ENCODE data around the gene GRIN1. TPM values are rescaled to one million over a fixed set of nuclear protein-coding genes. Genes with fewer than 3 reads are reported as not detected.

Gene GRIN1
- not detected in 2 replicates for total RNA-seq (2016; rRNA removed; fragmentation: Illumina TruSeq; extraction: Trizol)
- not detected in 2 replicates for total RNA-seq (2016; cell fraction: cytosol; rRNA removed; fragmentation: Illumina TruSeq; extraction: Trizol; ENCODE audit: low read depth)
- not detected in 2 replicates for total RNA-seq (2016; cell fraction: insoluble cytoplasmic fraction; rRNA removed; fragmentation: Illumina TruSeq; extraction: Trizol)
- total RNA-seq (2016; cell fraction: membrane; rRNA removed; fragmentation: Illumina TruSeq; extraction: Trizol): not detected in 2 replicates
- total RNA-seq (2016; cell fraction: nucleus; rRNA removed; fragmentation: Illumina TruSeq; extraction: Trizol): 0.09 TPM in 1 of 2 replicates, not detected in the other
- 0.05 and 0.13 TPM in 2 replicates for polyA plus RNA-seq (2011; rRNA removed)
- 0.04 and 0.16 TPM in 2 replicates for polyA plus RNA-seq (2011; cell fraction: cytosol; rRNA removed)
- polyA plus RNA-seq (2011; cell fraction: nucleus; rRNA removed): 0.64 and 1.3 TPM in 2 replicates
- 0.32 and 0.40 TPM in 2 replicates for polyA plus RNA-seq (2012)
- not detected in 2 replicates for polyA plus RNA-seq (2016; cell fraction: cytosol; fragmentation: Illumina TruSeq; extraction: Trizol; ENCODE audit: low read depth)
- not detected in 2 replicates for polyA plus RNA-seq (2016; cell fraction: insoluble cytoplasmic fraction; fragmentation: Illumina TruSeq; extraction: Trizol; ENCODE audit: low read depth)
- polyA plus RNA-seq (2016; cell fraction: membrane; fragmentation: Illumina TruSeq; extraction: Trizol; ENCODE audit: low read depth): not detected in 2 replicates
- not detected in 2 replicates for polyA plus RNA-seq (2016; cell fraction: nucleus; fragmentation: Illumina TruSeq; extraction: Trizol; ENCODE audit: insufficient read depth, low read depth)
- 0.05 and 0.06 TPM in 2 replicates for polyA minus RNA-seq (2011; rRNA and poly(A)+ RNA removed; ENCODE audit: low replicate concordance)
- polyA minus RNA-seq (2011; cell fraction: cytosol; rRNA and poly(A)+ RNA removed): not detected in 2 replicates
- polyA minus RNA-seq (2011; cell fraction: nucleus; rRNA and poly(A)+ RNA removed): 0.39 TPM in 1 of 2 replicates, not detected in the other
- Bru-seq, nascent RNA: percentile 4 among the genes with signal in this experiment
- percentile 4 among the genes with signal in this experiment for BruChase-seq, experiment 1, labeled RNA remaining after a 6-hour chase
- BruChase-seq, experiment 2, labeled RNA remaining after a 2-hour chase: not detected
- long read RNA-seq, experiment 1: 0 reads
- long read RNA-seq, experiment 2, partial matches to known transcripts: 0 of 1 reads
- long read RNA-seq, experiment 2, other reads (novel, unspliced or antisense): 1 of 1 reads

DNA sequence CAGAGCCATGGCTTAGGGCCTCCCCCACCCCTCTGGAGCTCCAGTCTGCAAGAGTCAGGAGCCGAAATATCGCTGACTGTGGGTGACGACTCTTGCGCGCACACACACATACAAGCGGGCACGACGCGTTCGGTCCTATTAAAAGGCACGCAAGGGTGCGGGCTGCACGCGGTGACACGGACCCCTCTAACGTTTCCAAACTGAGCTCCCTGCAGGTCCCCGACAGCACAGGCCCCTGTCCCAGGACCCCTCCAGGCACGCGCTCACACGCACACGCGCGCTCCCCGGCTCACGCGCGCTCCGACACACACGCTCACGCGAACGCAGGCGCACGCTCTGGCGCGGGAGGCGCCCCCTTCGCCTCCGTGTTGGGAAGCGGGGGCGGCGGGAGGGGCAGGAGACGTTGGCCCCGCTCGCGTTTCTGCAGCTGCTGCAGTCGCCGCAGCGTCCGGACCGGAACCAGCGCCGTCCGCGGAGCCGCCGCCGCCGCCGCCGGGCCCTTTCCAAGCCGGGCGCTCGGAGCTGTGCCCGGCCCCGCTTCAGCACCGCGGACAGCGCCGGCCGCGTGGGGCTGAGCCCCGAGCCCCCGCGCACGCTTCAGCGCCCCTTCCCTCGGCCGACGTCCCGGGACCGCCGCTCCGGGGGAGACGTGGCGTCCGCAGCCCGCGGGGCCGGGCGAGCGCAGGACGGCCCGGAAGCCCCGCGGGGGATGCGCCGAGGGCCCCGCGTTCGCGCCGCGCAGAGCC, at the start of gene GRIN1:
TSS of gene GRIN1 (plus strand) at position 433 of the 746 bp plus-strand sequence. CDS start 333 bp downstream, outside the sequence.
- Histone ChIP-seq H3K27me3 (ENCODE audit: control insufficient read depth in 1 of 2, insufficient read depth in 2 of 2, low read length in 2 of 2) (peaks cover 33 to 77% of the 10 kb centered on the region in 2 experiments), H3K4me1 (ENCODE audit: insufficient read depth, low read length) (no peaks in the 10 kb centered on the region), H3K9me3 (ENCODE audit: low read length) (no peaks in the 10 kb centered on the region), H3K9ac (ENCODE audit: insufficient read depth, low read depth, low read length) (no peak within 1 kb of the TSS), H3K79me2 (ENCODE audit: insufficient read depth, low read length) (no peaks in the 10 kb centered on the region), H3K4me3 (replicated peaks in 1 of 3; ENCODE audit: insufficient read depth in 1 of 3, low read depth in 2 of 3, low read length in 3 of 3) (no peak within 1 kb of the TSS), H2AFZ (ENCODE audit: low read length) (no peak within 1 kb of the TSS), H3K36me3 (replicated peaks in 1 of 2; ENCODE audit: control insufficient read depth in 1 of 2, insufficient read depth in 2 of 2, low read length in 2 of 2) (no peaks in the 10 kb centered on the region), H3K27ac (ENCODE audit: extremely low read length, insufficient read depth, low read length) (no peak within 1 kb of the TSS), H3K4me2 (ENCODE audit: low read depth, low read length) (no peak within 1 kb of the TSS), H4K20me1 (ENCODE audit: insufficient read depth, low read length) (no peaks in the 10 kb centered on the region)
- POLR2A ChIA-PET: interaction anchor here (3.3 kb wide), 1 partner anchor 9 kb away, joined by 11 read pairs; no protein-coding TSS in a partner anchor
- ATAC-seq: peak; percentile 45
- WGBS (ENCODE audit: low lambda C conversion rate): 43% methylated on average over 45 of the region's 104 CpGs
- BruUV-seq (replicated peaks): no TSS peak
- intact Hi-C loops (cut with micrococcal nuclease; ENCODE audit: unreplicated experiment): no loop called here
- CTCF ChIA-PET (ENCODE audit: low intra/inter-chr PET ratio, low total read pairs): no interaction called here
- DNase-seq (ENCODE audit: low spot score): no peak
- no peak for FAIRE-seq
- in situ Hi-C loops (cut with HindIII; ENCODE audit: extremely low pct_ligation_motif_present, low pct_unique_long_range_greater_than_20kb): no loop called here
- TF ChIP-seq ZHX2 (IDR thresholded peaks at IDR 0.05; ENCODE audit: low read depth) (no peak), ZHX2 (CRISPR knock-in tag; IDR thresholded peaks at IDR 0.05; ENCODE audit: borderline replicate concordance) (peak; percentile 74; the same call in 1 of the 2 replicates), HDAC2 (CRISPR knock-in tag; IDR thresholded peaks at IDR 0.05) (no peak), KLF12 (CRISPR knock-in tag; IDR thresholded peaks at IDR 0.05; ENCODE audit: borderline replicate concordance) (0 out of 2 replicates have a peak, but pooled peaks have one; percentile 42), STAT5B (CRISPR knock-in tag; IDR thresholded peaks at IDR 0.05) (0 out of 2 replicates have a peak, but pooled peaks have one; percentile 44), KLF6 (CRISPR knock-in tag; IDR thresholded peaks at IDR 0.05) (0 out of 2 replicates have a peak, but pooled peaks have one; percentile 63), NKX3-1 (CRISPR knock-in tag; IDR thresholded peaks at IDR 0.05) (peak; percentile 29; the same call in 1 of the 2 replicates), ERF (CRISPR knock-in tag; IDR thresholded peaks at IDR 0.05) (peak; percentile 66; the same call in 1 of the 2 replicates), ZNF160 (CRISPR knock-in tag; IDR thresholded peaks at IDR 0.05) (peak; percentile 67; the same call in 1 of the 2 replicates), SPEN (CRISPR knock-in tag; IDR thresholded peaks at IDR 0.05; ENCODE audit: low read depth) (0 out of 2 replicates have a peak, but pooled peaks have one; percentile 40), ZNF790 (CRISPR knock-in tag; IDR thresholded peaks at IDR 0.05; ENCODE audit: borderline replicate concordance) (peak; percentile 79; the same call in 1 of the 2 replicates), ZNF709 (CRISPR knock-in tag; IDR thresholded peaks at IDR 0.05) (peak; percentile 58; the same call in 1 of the 2 replicates), ZNF446 (CRISPR knock-in tag; IDR thresholded peaks at IDR 0.05) (peak; percentile 93; the same call in 1 of the 2 replicates), ZNF768 (CRISPR knock-in tag; IDR thresholded peaks at IDR 0.05) (peak; percentile 36; the same call in 1 of the 2 replicates)

Data from HepG2 (cell line).